ENCODE data around the gene C11orf24.
A peak's percentile ranks its signal among the peaks of the same experiment; 100 is the strongest.
"Not testable (repeated sequence)": the region's sequence is repeated elsewhere in the genome, so short reads cannot be mapped to it uniquely, and the experiment has no call there.

Gene C11orf24

GRCh38 chr11:68271781-68272608 lies at the start of gene C11orf24:
Gene C11orf24 (minus strand): TSS chr11:68271973. CDS start chr11:68263767, 8,206 bp downstream.
- DNase-seq (ENCODE audit: low spot score): peak; percentile 92

DNA sequence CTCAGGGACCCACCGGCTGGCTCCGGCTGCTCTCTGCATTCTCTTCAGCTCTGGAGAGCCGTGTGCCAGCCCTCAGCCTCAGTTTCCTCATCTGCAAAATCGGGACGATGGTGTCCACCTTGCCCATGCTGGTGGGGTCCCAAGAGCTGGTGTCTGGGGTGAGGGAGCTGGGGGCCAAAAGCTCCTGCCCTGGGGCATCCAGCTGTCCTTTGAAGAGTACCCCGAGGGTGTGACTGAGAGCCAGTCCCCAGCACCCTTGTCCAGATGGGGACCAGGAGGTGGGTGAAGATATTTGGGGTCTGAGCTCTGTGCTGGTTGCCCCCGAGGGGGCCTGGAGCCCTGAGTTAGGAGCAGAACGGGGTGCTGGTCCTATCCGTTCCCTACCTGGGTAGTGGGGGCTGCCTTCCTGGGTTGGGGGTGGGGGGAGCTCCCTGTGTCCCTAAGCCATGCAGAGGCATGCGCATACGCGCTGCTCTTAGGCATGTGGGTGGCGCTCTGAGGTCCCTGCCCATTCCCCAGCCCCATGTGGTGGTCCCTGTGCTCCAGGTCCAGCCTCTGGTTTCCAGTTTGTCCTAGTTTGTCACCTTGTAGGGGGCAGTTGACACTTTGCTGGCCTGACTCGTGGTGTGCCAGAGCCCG lies 45.5 kb upstream of the C11orf24 start:
- no peak for DNase-seq (ENCODE audit: low spot score)

- no peak for DNase-seq (ENCODE audit: low spot score)
These were observed 43.6 kb upstream of the C11orf24 start for GRCh38 chr11:68315171-68315920.

DNA sequence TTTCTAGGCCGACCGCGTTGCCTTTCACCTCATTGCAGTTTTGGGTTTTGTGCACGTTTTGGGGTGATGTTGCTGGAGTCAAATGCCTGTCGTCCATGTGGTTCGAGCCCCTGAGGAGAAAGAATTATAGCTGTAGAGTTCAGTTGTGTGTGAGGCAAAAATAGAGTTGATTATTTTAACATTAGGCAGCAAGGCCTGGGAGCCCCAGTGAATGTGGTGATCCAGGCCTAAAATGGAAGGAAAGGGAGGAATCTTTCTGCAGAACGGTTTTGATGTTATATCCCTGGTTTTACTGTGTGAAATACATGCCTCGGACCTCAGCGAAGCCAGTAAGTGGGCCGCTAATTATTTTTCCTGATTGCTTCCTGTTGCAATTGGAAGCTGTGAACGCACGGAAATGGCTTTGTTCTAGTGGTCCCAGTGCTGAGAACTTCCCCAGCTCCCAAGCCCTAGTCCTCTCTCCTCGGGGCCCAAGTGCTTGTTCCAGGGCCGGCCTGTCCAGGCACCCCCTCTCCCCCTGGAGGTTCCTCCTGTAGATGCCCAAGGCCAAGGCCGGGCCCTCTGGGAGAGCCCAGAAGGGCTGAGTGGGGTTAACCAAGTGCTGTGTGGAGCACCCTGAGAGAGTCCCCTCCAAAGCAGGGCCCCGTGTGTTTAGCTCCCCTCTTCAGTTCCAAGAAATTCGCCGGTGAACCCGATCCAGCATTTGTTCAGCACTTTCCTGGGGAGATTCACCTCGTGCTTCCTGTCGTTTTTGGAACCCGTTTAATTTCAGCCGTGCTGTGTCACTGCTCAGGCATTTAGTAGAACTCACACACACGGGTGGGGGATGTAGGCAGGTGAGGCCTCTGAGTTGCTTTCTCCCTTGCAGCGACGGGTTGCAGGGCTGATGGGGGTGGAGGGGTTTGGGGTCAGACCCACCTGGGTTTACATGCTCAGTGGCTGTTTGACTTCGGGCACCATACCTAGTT lies 42.7 kb upstream of the C11orf24 start:
- DNase-seq (ENCODE audit: low spot score): no peak

- no peak for DNase-seq (ENCODE audit: low spot score)
These were observed 41.9 kb upstream of the C11orf24 start for GRCh38 chr11:68313574-68314202.

GRCh38 chr11:68312780-68313573 lies 41.2 kb upstream of the C11orf24 start:
- no peak for DNase-seq (ENCODE audit: low spot score)

GRCh38 chr11:68312117-68312779 lies 40.5 kb upstream of the C11orf24 start, which contains the start of gene LRP5:
Gene LRP5 (plus strand): TSS chr11:68312591. CDS start chr11:68312715, 124 bp downstream.
- no peak for DNase-seq (ENCODE audit: low spot score)

DNA sequence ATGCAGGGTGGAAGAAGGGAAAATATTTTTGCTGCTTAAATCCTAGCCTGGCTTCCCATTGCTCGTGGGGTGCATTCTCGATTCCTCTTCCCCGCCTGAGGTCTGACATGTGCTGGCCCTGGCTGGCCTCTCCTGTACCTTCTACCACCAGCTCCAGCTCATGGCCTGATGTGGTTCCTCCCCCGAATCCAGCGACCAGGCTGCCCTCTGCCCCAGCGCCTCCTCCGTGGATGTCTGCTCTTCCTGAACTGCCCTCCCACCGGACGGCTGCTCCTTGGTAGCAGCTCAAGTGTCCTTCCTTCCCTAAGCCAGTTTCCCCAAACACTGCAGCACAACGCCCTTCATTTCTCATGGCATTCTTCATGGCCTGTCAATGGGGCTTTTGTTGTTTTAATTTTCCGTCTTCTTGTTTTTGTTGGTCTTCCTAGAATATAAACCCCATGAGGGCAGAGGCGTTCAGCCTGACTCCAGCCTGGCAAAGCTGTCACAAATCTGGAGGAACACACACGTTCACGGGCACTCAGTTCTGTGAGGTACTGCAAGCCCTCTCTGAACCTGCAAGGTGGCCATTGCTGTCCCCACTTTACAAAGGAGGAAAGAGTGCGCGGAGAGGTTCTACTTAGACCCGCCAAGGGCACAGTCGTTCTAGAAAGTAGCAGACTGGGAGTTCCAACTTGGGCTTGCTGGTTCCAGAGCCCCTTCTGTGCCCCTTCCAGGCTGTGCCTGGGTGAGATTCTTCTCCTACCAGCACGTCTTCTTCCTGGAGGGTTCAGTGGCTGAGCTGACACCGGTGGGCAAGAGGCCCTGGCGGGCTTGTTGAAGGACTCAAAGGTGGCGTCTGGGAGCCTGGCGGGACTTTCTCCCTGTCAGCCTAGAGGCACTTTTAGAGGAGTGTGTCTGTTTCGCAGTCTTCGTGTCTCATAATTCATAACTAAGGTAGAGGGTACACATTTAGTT lies 39.7 kb upstream of the C11orf24 start:
- no peak for DNase-seq (ENCODE audit: low spot score)

DNA sequence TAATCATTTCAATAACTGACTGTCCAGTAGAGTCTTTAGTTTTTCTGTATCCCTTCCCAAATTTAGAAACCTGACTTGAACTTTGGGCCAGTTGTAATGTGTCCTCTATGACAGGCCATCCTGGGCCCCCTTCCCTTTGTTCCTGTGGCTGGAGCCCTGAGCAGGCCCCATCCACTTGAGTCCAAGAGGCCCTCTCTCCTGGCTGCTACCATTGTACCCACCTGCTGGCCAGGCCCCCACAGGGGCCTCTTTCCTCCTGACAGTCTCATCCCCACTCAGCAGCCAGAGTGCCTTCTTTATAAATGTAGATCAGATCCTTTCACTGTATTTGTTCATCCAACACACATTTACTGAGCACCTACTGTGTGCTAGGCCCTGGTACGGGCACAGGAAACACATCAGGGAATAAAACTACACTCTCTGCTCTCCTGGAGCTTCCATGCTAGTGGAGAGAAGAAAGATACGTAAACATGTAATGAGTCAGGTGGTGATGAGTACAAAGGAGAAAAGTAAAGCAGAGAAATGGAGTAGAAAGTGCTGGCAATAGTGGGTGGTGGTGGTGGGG lies 37.9 kb upstream of the C11orf24 start:
- no peak for DNase-seq (ENCODE audit: low spot score)

DNA sequence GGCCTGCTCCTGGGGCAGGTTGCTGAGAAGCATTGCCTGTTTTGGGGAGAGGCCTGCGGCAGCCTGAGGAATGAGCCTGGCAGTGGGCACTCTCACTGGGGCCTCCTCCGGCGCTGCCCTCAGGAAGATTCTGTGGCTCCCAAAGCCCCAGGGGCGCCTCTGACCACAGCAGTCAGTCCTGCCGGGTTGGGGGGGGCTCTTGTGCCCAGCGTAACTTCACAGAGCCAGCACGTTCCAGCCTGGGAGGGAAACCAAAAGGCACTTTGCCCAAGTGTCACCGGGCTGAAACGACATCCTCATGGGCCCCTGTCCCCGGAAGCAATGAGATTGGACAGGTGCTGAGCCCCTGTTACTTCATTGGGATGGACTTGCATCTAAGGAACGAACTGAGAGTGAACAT lies 36.3 kb upstream of the C11orf24 start:
- no peak for DNase-seq (ENCODE audit: low spot score)

GRCh38 chr11:68306636-68307035 lies 34.9 kb upstream of the C11orf24 start:
- no peak for DNase-seq (ENCODE audit: low spot score)

DNA sequence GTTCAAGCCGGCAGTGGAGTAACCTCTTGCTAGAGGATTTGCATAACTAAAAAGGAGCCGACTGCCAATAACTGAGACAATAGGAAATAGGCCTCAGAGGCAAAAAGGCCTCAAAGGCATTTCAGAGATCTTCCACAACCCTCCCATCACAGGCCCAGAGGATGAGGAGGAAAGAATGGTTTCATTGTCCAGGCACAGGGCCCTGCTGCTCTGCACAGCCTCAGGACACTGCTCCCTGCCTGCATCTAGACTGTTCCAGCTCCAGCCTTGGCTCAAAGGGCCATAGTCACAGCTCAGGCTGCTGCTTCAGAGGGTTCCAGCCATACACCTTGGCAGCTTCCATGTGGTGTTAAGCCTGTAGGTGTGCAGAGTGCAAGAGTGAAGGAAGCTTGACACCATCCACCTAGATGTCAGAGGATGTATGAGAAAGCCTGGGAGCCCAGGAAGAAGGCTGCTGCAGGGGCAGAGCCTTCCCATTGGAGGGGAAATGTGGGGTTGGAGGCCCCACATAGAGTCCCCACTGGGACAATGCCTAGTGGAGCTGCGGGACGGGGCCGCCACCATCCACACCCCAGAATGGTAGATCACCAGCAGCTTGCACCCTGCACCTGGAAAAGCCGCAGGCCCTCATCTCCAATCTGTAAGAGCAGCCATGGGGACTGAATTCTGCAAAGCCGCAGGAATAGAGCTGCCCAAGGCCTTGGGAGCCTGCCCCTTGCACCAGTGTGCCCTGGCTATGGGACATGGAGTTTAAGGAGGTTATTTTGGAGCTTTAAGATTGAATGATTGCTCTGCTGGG lies 32.4 kb upstream of the C11orf24 start:
- no peak for DNase-seq (ENCODE audit: low spot score)

DNA sequence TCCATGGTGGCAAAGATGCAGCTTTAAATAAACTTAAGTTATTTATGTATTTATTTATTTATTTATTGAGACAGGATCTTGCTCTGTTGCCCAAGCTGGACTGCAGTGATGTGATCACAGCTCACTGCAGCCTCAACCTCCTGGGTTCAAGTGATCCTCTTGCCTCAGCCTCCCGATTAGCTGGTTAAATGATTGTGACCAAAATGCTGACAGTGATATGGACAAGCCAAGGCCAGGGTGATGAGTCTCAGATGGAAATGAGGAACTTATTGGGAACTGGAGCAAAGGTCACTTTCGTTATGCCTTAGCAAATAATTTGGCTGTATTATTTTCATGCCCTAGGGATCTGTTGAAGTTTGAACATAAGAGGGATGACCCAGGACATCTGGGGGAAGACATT lies 31.3 kb upstream of the C11orf24 start:
- no peak for DNase-seq (ENCODE audit: low spot score)

GRCh38 chr11:68302670-68303069 lies 30.9 kb upstream of the C11orf24 start:
- no peak for DNase-seq (ENCODE audit: low spot score)

GRCh38 chr11:68302256-68302655 lies 30.5 kb upstream of the C11orf24 start:
- no peak for DNase-seq (ENCODE audit: low spot score)

DNA sequence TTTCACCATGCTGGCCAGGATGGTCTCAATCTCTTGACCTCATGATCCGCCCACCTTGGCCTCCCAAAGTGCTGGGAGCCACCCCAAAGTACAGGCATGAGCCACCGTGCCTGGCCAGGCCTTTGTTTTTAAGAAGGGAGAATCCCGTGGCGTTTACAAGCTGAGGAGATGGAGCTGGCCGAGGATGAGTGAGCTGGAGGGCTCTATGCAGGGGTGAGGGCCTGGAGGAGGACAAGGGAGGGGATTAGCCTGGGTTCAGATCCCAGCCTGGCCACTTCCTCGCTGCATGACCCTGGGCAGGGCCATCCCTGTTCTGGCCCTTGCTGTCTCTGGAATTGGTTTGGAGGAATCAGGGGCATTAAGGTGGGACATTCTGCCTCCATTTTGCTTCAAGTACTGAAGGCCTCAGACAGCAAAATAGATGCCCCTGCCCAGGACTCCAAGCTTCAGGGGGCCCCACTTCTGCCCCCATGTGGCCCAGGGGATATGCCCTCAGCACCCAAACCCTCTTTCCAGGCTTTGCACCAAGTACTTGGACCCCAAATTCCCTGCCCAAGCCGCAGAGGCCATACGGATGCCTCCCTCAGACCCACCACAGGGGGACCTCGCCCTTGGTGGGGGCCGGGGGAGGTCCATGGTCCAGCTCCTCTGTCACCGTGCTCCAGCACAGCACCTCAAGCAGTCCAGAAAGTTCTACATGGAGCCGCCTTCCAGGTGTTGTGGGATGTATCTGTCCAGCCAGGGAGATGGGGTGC lies 28.5 kb upstream of the C11orf24 start:
- DNase-seq (ENCODE audit: low spot score): no peak

DNA sequence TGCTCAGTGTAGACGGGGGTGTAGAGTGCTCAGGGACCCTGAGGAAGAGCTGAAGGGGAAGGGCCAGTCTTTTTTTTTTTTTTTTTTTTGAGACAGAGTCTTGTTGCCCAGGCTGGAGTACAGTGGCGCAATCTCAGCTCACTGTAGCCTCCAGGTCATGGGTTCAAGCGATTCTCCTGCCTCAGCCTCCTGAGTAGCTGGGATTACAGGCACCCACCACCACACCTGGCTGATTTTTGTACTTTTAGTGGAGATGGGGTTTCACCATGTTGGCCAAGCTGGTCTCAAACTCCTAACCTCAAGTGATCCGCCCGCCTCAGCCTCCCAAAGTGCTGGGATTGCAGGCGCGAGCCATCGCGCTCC lies 27.7 kb upstream of the C11orf24 start:
- DNase-seq (ENCODE audit: low spot score): not testable (repeated sequence)

Measured in CD4-positive, alpha-beta T cell treated with Interleukin-15 for 4 hours (primary cell).